HepG2 (cell line): Measurements from ENCODE around the gene ATOSB. TPM values are rescaled to one million over a fixed set of nuclear protein-coding genes. Genes with fewer than 3 reads are reported as not detected.

Experiments
- ATM ChIP-seq: fragments of 450-650 bp; IDR thresholded peaks from 2 replicates; pipeline ENCODE4 v1.7.1; 2017; ENCODE audit warnings: mild to moderate bottlenecking, borderline replicate concordance
- BORCS8-MEF2B ChIP-seq: sonication (generic); formaldehyde crosslinking; IDR thresholded peaks from 2 replicates; pipeline ENCODE4 v1.8.0; 2022; ENCODE audit warnings: mild to moderate bottlenecking, missing genetic modification reagents
- CHCHD3 ChIP-seq: sonication (generic); formaldehyde crosslinking; IDR thresholded peaks from 2 replicates; pipeline ENCODE4 v1.8.0; 2022; ENCODE audit warnings: mild to moderate bottlenecking, missing genetic modification reagents, moderate library complexity
- GABPB1 ChIP-seq: IDR thresholded peaks from 2 replicates; pipeline ENCODE4 v1.6.1; 2016; ENCODE audit warnings: mild to moderate bottlenecking, missing genetic modification reagents, moderate library complexity, missing compliant biosample characterization
- HES4 ChIP-seq: sonication (generic); formaldehyde crosslinking; IDR thresholded peaks from 2 replicates; pipeline ENCODE4 v1.9.0; 2021; ENCODE audit warnings: mild to moderate bottlenecking, missing genetic modification reagents, borderline replicate concordance
- HIVEP1 ChIP-seq: sonication (generic); formaldehyde crosslinking; IDR thresholded peaks from 2 replicates; pipeline ENCODE4 v1.4.0; 2020; ENCODE audit warnings: mild to moderate bottlenecking, missing genetic modification reagents
- HNRNPH1 ChIP-seq: fragments of 200-400 bp; formaldehyde crosslinking; optimal IDR thresholded peaks from 2 replicates; pipeline ENCODE3; 2017; ENCODE audit warnings: mild to moderate bottlenecking, low read depth, low read length
- HNRNPL ChIP-seq: fragments of 200-400 bp; formaldehyde crosslinking; IDR thresholded peaks from 2 replicates; pipeline ENCODE4 v1.6.1; 2017; ENCODE audit warnings: mild to moderate bottlenecking, low read depth, low read length
- HOXA9 ChIP-seq: sonication (generic); formaldehyde crosslinking; IDR thresholded peaks from 2 replicates; pipeline ENCODE4 v1.8.1; 2022; ENCODE audit warnings: missing genetic modification reagents, mild to moderate bottlenecking, moderate library complexity, borderline replicate concordance
- HOXD1 ChIP-seq: sonication (generic); formaldehyde crosslinking; IDR thresholded peaks from 2 replicates; pipeline ENCODE4 v1.5.0; 2020; ENCODE audit warnings: missing genetic modification reagents
- IKZF4 ChIP-seq: sonication (generic); formaldehyde crosslinking; IDR thresholded peaks from 2 replicates; pipeline ENCODE4 v1.5.1; 2020; ENCODE audit warnings: borderline replicate concordance, mild to moderate bottlenecking, low read depth, missing genetic modification reagents; ENCODE audit errors: not compliant biosample characterization
- PLRG1 ChIP-seq: fragments of 450-650 bp; conservative IDR thresholded peaks from 2 replicates; pipeline ENCODE4 v1.6.1; 2016
- PLSCR1 ChIP-seq: sonication (generic); formaldehyde crosslinking; IDR thresholded peaks from 2 replicates; pipeline ENCODE4 v1.5.0; 2020; ENCODE audit warnings: missing genetic modification reagents, mild to moderate bottlenecking, borderline replicate concordance
- RAD21 ChIP-seq: fragments of 450-650 bp; formaldehyde crosslinking; IDR thresholded peaks from 2 replicates; pipeline ENCODE4 v1.5.0; 2020; ENCODE audit warnings: mild to moderate bottlenecking
- SIN3A ChIP-seq: IDR thresholded peaks from 2 replicates; pipeline ENCODE4 v1.6.1; 2011; ENCODE audit warnings: low read depth, mild to moderate bottlenecking, control low read depth, low read length, borderline replicate concordance
- SMARCE1 ChIP-seq: fragments of 450-650 bp; IDR thresholded peaks from 2 replicates; pipeline ENCODE4 v1.6.1; 2017; ENCODE audit warnings: borderline replicate concordance
- SMC3 ChIP-seq: IDR thresholded peaks from 2 replicates; pipeline ENCODE4 v1.6.1; 2011; ENCODE audit warnings: low read length, improper control_type of control experiment
- SP1 ChIP-seq, 2 experiments: fragments of 450-650 bp in 1 of 2; sonication (generic) in 1 of 2; formaldehyde crosslinking in 1 of 2; IDR thresholded peaks; 2 replicates each; pipeline versions ENCODE4 v1.4.0 to v1.6.1; 2016 to 2020; ENCODE audit warnings: missing genetic modification reagents in 1 of 2
- SP5 ChIP-seq: IDR thresholded peaks from 2 replicates; pipeline ENCODE4 v1.6.1; 2016; ENCODE audit warnings: low read depth, borderline replicate concordance
- TEAD2 ChIP-seq: sonication (generic); formaldehyde crosslinking; IDR thresholded peaks from 2 replicates; pipeline ENCODE4 v1.9.0; 2021; ENCODE audit warnings: missing genetic modification reagents
- XBP1 ChIP-seq: sonication (generic); formaldehyde crosslinking; IDR thresholded peaks from 2 replicates; pipeline ENCODE4 v1.5.0; 2020; ENCODE audit warnings: missing genetic modification reagents
- ZFP82 ChIP-seq: sonication (generic); formaldehyde crosslinking; IDR thresholded peaks from 2 replicates; pipeline ENCODE4 v1.5.1; 2020; ENCODE audit warnings: mild to moderate bottlenecking, missing genetic modification reagents, borderline replicate concordance
- ZNF569 ChIP-seq: sonication (generic); formaldehyde crosslinking; IDR thresholded peaks from 2 replicates; pipeline ENCODE4 v1.5.0; 2020; ENCODE audit warnings: mild to moderate bottlenecking, missing genetic modification reagents, moderate library complexity, borderline replicate concordance
- ZNF652 ChIP-seq: IDR thresholded peaks from 2 replicates; pipeline ENCODE4 v1.6.1; 2016; ENCODE audit warnings: low read depth, borderline replicate concordance
- ZNF740 ChIP-seq: sonication (generic); formaldehyde crosslinking; IDR thresholded peaks from 2 replicates; pipeline ENCODE4 v1.4.0; 2020; ENCODE audit warnings: missing genetic modification reagents
- ZNF749 ChIP-seq: sonication (generic); formaldehyde crosslinking; IDR thresholded peaks from 2 replicates; pipeline ENCODE4 v1.8.0; 2022; ENCODE audit warnings: mild to moderate bottlenecking, missing genetic modification reagents, moderate library complexity, borderline replicate concordance
- ZSCAN25 ChIP-seq: sonication (generic); formaldehyde crosslinking; IDR thresholded peaks from 2 replicates; pipeline ENCODE4 v1.8.0; 2022; ENCODE audit warnings: mild to moderate bottlenecking, missing genetic modification reagents
- polyA plus RNA-seq, 8 experiments: library from polyadenylated mRNA; depleted of rRNA in 3 of 8; stranded (reverse) in 7 of 8; unstranded in 1 of 8; fragments of >200 nt; fragmentation: Illumina TruSeq in 4 of 8; extraction: Trizol in 4 of 8; gene quantifications; 2 replicates each; pipeline versions ENCODE4 v1.2.1 to v1.2.3, GENCODE V29; 2011 to 2016; ENCODE audit warnings: low read depth in 4 of 8, missing spikeins in 1 of 8, mixed read lengths in 1 of 8; ENCODE audit not compliant: insufficient read depth in 1 of 8
- total RNA-seq, 5 experiments: library from RNA; depleted of rRNA; stranded (reverse); fragments of >200 nt; fragmentation: Illumina TruSeq; extraction: Trizol; gene quantifications; 2 replicates each; pipeline ENCODE4 v1.2.3, GENCODE V29; 2016; ENCODE audit warnings: low read depth in 1 of 5
- TF ChIP-seq, protein P1 (sequence below): sonication (generic); formaldehyde crosslinking; IDR thresholded peaks from 2 replicates; pipeline ENCODE4 v1.8.0; 2022; ENCODE audit warnings: missing genetic modification reagents, mild to moderate bottlenecking, moderate library complexity, borderline replicate concordance

ATOSB gene
- total and polyA plus RNA-seq, 2 of the 13 experiments (the other 11 are each of a cell fraction or from before 2014, with no cell fraction given): 1.9 to 6.4 TPM

- no peak for TF ChIP-seq IKZF4 (CRISPR knock-in tag)
- peak; percentile 99 for TF ChIP-seq ZNF652 (CRISPR knock-in tag)
- no peak for TF ChIP-seq ZNF569
- TF ChIP-seq SMARCE1: no peak
- no peak for TF ChIP-seq XBP1 (CRISPR knock-in tag)
- no peak for TF ChIP-seq TEAD2 (CRISPR knock-in tag)
- no peak for TF ChIP-seq HNRNPH1
- TF ChIP-seq HES4 (CRISPR knock-in tag): no peak
- TF ChIP-seq GABPB1 (CRISPR knock-in tag): peak; percentile 64; the same call in 1 of the 2 replicates
- TF ChIP-seq ZNF749 (CRISPR knock-in tag): no peak
- TF ChIP-seq SP1 (IDR thresholded peaks at IDR 0.05): no peak
- peak; percentile 93 for TF ChIP-seq SP1 (CRISPR knock-in tag; IDR thresholded peaks at IDR 0.05)
- peak; percentile 62; the same call in 1 of the 2 replicates for TF ChIP-seq SIN3A
- TF ChIP-seq HNRNPL: no peak
- TF ChIP-seq PLSCR1 (CRISPR knock-in tag): no peak
- TF ChIP-seq CHCHD3: no peak
- TF ChIP-seq SP5: peak; percentile 73; the same call in 1 of the 2 replicates
- no peak for TF ChIP-seq PLRG1
- no peak for TF ChIP-seq HIVEP1 (CRISPR knock-in tag)
- TF ChIP-seq ATM: no peak
- no peak for TF ChIP-seq ZSCAN25 (CRISPR knock-in tag)
- no peak for TF ChIP-seq ZFP82 (CRISPR knock-in tag)
- no peak for TF ChIP-seq SMC3
- TF ChIP-seq BORCS8-MEF2B (CRISPR knock-in tag): no peak
- TF ChIP-seq HOXA9 (CRISPR knock-in tag): no peak
- no peak for TF ChIP-seq ZNF740 (CRISPR knock-in tag)
- TF ChIP-seq HOXD1: no peak
- TF ChIP-seq, protein P1, sequence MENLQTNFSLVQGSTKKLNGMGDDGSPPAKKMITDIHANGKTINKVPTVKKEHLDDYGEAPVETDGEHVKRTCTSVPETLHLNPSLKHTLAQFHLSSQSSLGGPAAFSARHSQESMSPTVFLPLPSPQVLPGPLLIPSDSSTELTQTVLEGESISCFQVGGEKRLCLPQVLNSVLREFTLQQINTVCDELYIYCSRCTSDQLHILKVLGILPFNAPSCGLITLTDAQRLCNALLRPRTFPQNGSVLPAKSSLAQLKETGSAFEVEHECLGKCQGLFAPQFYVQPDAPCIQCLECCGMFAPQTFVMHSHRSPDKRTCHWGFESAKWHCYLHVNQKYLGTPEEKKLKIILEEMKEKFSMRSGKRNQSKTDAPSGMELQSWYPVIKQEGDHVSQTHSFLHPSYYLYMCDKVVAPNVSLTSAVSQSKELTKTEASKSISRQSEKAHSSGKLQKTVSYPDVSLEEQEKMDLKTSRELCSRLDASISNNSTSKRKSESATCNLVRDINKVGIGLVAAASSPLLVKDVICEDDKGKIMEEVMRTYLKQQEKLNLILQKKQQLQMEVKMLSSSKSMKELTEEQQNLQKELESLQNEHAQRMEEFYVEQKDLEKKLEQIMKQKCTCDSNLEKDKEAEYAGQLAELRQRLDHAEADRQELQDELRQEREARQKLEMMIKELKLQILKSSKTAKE (CRISPR knock-in tag): no peak
- TF ChIP-seq RAD21 (CRISPR knock-in tag): 0 out of 2 replicates have a peak, but pooled peaks have one; percentile 17
Observed at GRCh38 chr9:35111001-35111933, 4.4 kb downstream of the ATOSB start (continued).
